ENCODE data around the gene MITD1. TPM values are rescaled to one million over a fixed set of nuclear protein-coding genes. Genes with fewer than 3 reads are reported as not detected.

Gene MITD1
- total and polyA plus RNA-seq, 2 of the 13 experiments (the other 11 are each of a cell fraction or from before 2014, with no cell fraction given), result 17.8 to 43.7 TPM

- TF ChIP-seq ZNF441 (CRISPR knock-in tag; IDR thresholded peaks at IDR 0.05; ENCODE audit: borderline replicate concordance) (no peak), ZNF350 (CRISPR knock-in tag; IDR thresholded peaks at IDR 0.05; ENCODE audit: borderline replicate concordance, low read depth) (0 out of 2 replicates have a peak, but pooled peaks have one; percentile 27), ZNF337 (CRISPR knock-in tag; IDR thresholded peaks at IDR 0.05; ENCODE audit: borderline replicate concordance, low read depth) (no peak), SATB2 (CRISPR knock-in tag; IDR thresholded peaks at IDR 0.05) (no peak), SKI (IDR thresholded peaks at IDR 0.05; ENCODE audit: partially characterized antibody) (no peak), E2F5 (CRISPR knock-in tag; conservative IDR thresholded peaks at IDR 0.05) (no peak), RAD21 (CRISPR knock-in tag; IDR thresholded peaks at IDR 0.05) (no peak), GMEB1 (CRISPR knock-in tag; IDR thresholded peaks at IDR 0.05; ENCODE audit: borderline replicate concordance) (no peak), TIGD3 (CRISPR knock-in tag; IDR thresholded peaks at IDR 0.05; ENCODE audit: borderline replicate concordance) (no peak), BCLAF1 (IDR thresholded peaks at IDR 0.05) (no peak), SALL1 (CRISPR knock-in tag; IDR thresholded peaks at IDR 0.05) (peak; percentile 68), HMGXB4 (CRISPR knock-in tag; IDR thresholded peaks at IDR 0.05; ENCODE audit: borderline replicate concordance in 1 of 2, low read depth in 1 of 2) (no peak; a peak in 1 of 4 replicates), CBX5 (CRISPR knock-in tag; IDR thresholded peaks at IDR 0.05; ENCODE audit: borderline replicate concordance) (no peak), MAX (IDR thresholded peaks at IDR 0.05) (peak; percentile 61; the same call in 1 of the 2 replicates), ZNF619 (CRISPR knock-in tag; IDR thresholded peaks at IDR 0.05) (no peak), ZNF138 (CRISPR knock-in tag; IDR thresholded peaks at IDR 0.05; ENCODE audit: low read depth) (peak; percentile 70; the same call in 1 of the 2 replicates), SOX6 (IDR thresholded peaks at IDR 0.05) (no peak), SOX6 (CRISPR knock-in tag; IDR thresholded peaks at IDR 0.05) (0 out of 2 replicates have a peak, but pooled peaks have one; percentile 18), SOX13 (IDR thresholded peaks at IDR 0.05) (no peak), SOX13 (CRISPR knock-in tag; conservative IDR thresholded peaks at IDR 0.05 in 1 of 2, IDR thresholded peaks at IDR 0.05 in 1 of 2) (peak in 1 of 2 experiments; percentile 57; a peak in 1 of 4 replicates), NR1H2 (CRISPR knock-in tag; IDR thresholded peaks at IDR 0.05; ENCODE audit: borderline replicate concordance, low read depth) (no peak), SRY (CRISPR knock-in tag; IDR thresholded peaks at IDR 0.05) (no peak)
Observed at GRCh38 chr2:99183025-99183424, 2.2 kb upstream of the MITD1 start (continued).

Data from HepG2 (cell line).